Fibroblast of lung (primary cell): ENCODE results near the gene CDC42EP1. TPM values are rescaled to one million over a fixed set of nuclear protein-coding genes. Genes with fewer than 3 reads are reported as not detected.

Experiments
- DNase-seq, 2 donors: peaks; one replicate each; pipeline versions ENCODE4 v3.0.0 to v3.0.0-alpha.2; 2010; ENCODE audit warnings: low read depth in 2 of 2
- H2AFZ ChIP-seq: 2 replicates; pipeline ENCODE4 v1.5.1; 2012; ENCODE audit warnings: low read length, control low read depth, inconsistent platforms
- H3K27ac ChIP-seq: 2 replicates; pipeline ENCODE4 v1.5.1; 2011; ENCODE audit warnings: low read length, control low read depth; ENCODE audit not compliant: insufficient read depth
- H3K27me3 ChIP-seq: 2 replicates; pipeline ENCODE4 v1.5.1; 2011; ENCODE audit warnings: mild to moderate bottlenecking, low read length; ENCODE audit not compliant: control insufficient read depth, insufficient read depth
- H3K36me3 ChIP-seq: 2 replicates; pipeline ENCODE4 v1.5.1; 2011; ENCODE audit warnings: low read length; ENCODE audit not compliant: control insufficient read depth, insufficient read depth
- H3K4me1 ChIP-seq: 2 replicates; pipeline ENCODE4 v1.5.1; 2011; ENCODE audit warnings: low read length; ENCODE audit not compliant: control insufficient read depth, insufficient read depth; ENCODE audit errors: extremely low read depth
- H3K4me2 ChIP-seq: 2 replicates; pipeline ENCODE4 v1.5.1; 2011; ENCODE audit warnings: low read length, control low read depth; ENCODE audit not compliant: insufficient read depth; ENCODE audit errors: extremely low read depth
- H3K4me3 ChIP-seq, 4 experiments: fragments of 200-600 bp in 1 of 4; sonication (generic) in 1 of 4; replicated peaks in 1 of 4; 2 replicates each; pipeline ENCODE4 v1.5.1; 2011 to 2016; ENCODE audit warnings: low read length in 4 of 4, low read depth in 3 of 4, mild to moderate bottlenecking in 3 of 4, control low read depth in 2 of 4, inconsistent platforms in 1 of 4, mixed read lengths in 1 of 4; ENCODE audit not compliant: insufficient read depth in 1 of 4; ENCODE audit errors: control extremely low read depth in 1 of 4
- H3K79me2 ChIP-seq: 2 replicates; pipeline ENCODE4 v1.5.1; 2012; ENCODE audit warnings: mild to moderate bottlenecking, low read length, inconsistent platforms; ENCODE audit not compliant: control insufficient read depth, insufficient read depth
- H3K9ac ChIP-seq: 2 replicates; pipeline ENCODE4 v1.5.1; 2011; ENCODE audit warnings: mild to moderate bottlenecking, low read length, control low read depth; ENCODE audit not compliant: insufficient read depth
- H3K9me3 ChIP-seq: 2 replicates; pipeline ENCODE4 v1.5.1; 2012; ENCODE audit warnings: low read depth, low read length; ENCODE audit not compliant: control insufficient read depth, insufficient read depth
- H4K20me1 ChIP-seq: 2 replicates; pipeline ENCODE4 v1.5.1; 2011; ENCODE audit warnings: low read length; ENCODE audit not compliant: control insufficient read depth, insufficient read depth; ENCODE audit errors: extremely low read depth
- CTCF ChIP-seq, 2 donors: IDR thresholded peaks in 1 of 2; conservative IDR thresholded peaks in 1 of 2; 1 replicate in 1 of 2; 2 replicates in 1 of 2; pipeline ENCODE4 v1.5.1; 2011 to 2012; ENCODE audit warnings: low read length in 2 of 2, control low read depth in 1 of 2, inconsistent platforms in 1 of 2, low read depth in 1 of 2, mild to moderate bottlenecking in 1 of 2
- EZH2 ChIP-seq: IDR thresholded peaks from 2 replicates; pipeline ENCODE4 v1.5.1; 2012; ENCODE audit warnings: low read length, control low read depth, mild to moderate bottlenecking; ENCODE audit errors: missing control alignments
- polyA plus RNA-seq, 2 donors: library from polyadenylated mRNA; depleted of rRNA in 1 of 2; stranded (reverse) in 1 of 2; unstranded in 1 of 2; fragments of >200 nt; gene quantifications; 2 replicates each; pipeline ENCODE4 v1.2.1, GENCODE V29; 2011 to 2012; ENCODE audit warnings: missing spikeins in 1 of 2
- total RNA-seq: library from RNA; depleted of rRNA; stranded (reverse); fragments of >200 nt; gene quantifications from 2 replicates; pipeline ENCODE4 v1.2.1, GENCODE V29; 2014

The CDC42EP1 gene
- total and polyA plus RNA-seq, 2 donors (not counting 1 experiment from before 2014, with no cell fraction given), result 10.4 to 17.2 TPM

- H3K79me2 ChIP-seq, result peaks cover 32% of the 10 kb centered on the region
- H3K9ac ChIP-seq, result no peak overlapping the region
- H3K27me3 ChIP-seq, result no peaks in the 10 kb centered on the region
- no peak overlapping the region for H3K4me2 ChIP-seq
- no peaks in the 10 kb centered on the region for H4K20me1 ChIP-seq
- no peak for TF ChIP-seq CTCF (conservative IDR thresholded peaks at IDR 0.05 in 1 of 2, IDR thresholded peaks at IDR 0.05 in 1 of 2; ENCODE audit: low read depth in 1 of 2, low read length in 2 of 2)
- no peak for TF ChIP-seq EZH2
- H3K36me3 ChIP-seq, result peaks cover 26% of the 10 kb centered on the region
- H3K4me1 ChIP-seq, result peaks cover 6% of the 10 kb centered on the region
- no peak overlapping the region for H3K4me3 ChIP-seq
- DNase-seq, result no peak
- H2AFZ ChIP-seq, result no peak overlapping the region
- H3K27ac ChIP-seq, result no peak overlapping the region
- H3K9me3 ChIP-seq, result no peaks in the 10 kb centered on the region
These were observed 9.0 kb downstream of the CDC42EP1 start for GRCh38 chr22:37569009-37569920.

- Histone ChIP-seq H3K9me3 (no peaks in the 10 kb centered on the region), H3K9ac (no peak overlapping the region), H3K4me2 (no peak overlapping the region), H3K4me1 (peaks cover 5% of the 10 kb centered on the region), H3K79me2 (peaks cover 26% of the 10 kb centered on the region), H3K36me3 (peaks cover 26% of the 10 kb centered on the region), H4K20me1 (no peaks in the 10 kb centered on the region), H2AFZ (no peak overlapping the region), H3K4me3 (no peak overlapping the region), H3K27ac (no peak overlapping the region), H3K27me3 (no peaks in the 10 kb centered on the region)
- TF ChIP-seq CTCF (conservative IDR thresholded peaks at IDR 0.05 in 1 of 2, IDR thresholded peaks at IDR 0.05 in 1 of 2; ENCODE audit: low read depth in 1 of 2, low read length in 2 of 2) (no peak), EZH2 (no peak)
- no peak for DNase-seq
These were observed 9.8 kb downstream of the CDC42EP1 start for GRCh38 chr22:37569921-37570660.

- Histone ChIP-seq H3K36me3 (peaks cover 26% of the 10 kb centered on the region), H3K9me3 (no peaks in the 10 kb centered on the region), H3K27me3 (no peaks in the 10 kb centered on the region), H3K27ac (no peak overlapping the region), H3K4me1 (peaks cover 5% of the 10 kb centered on the region), H3K79me2 (peaks cover 21% of the 10 kb centered on the region), H3K4me3 (no peak overlapping the region), H3K4me2 (no peak overlapping the region), H4K20me1 (no peaks in the 10 kb centered on the region), H2AFZ (no peak overlapping the region), H3K9ac (no peak overlapping the region)
- TF ChIP-seq EZH2, result no peak
- TF ChIP-seq CTCF (conservative IDR thresholded peaks at IDR 0.05 in 1 of 2, IDR thresholded peaks at IDR 0.05 in 1 of 2; ENCODE audit: low read depth in 1 of 2, low read length in 2 of 2), result no peak
- no peak for DNase-seq
These were observed 10.3 kb downstream of the CDC42EP1 start for GRCh38 chr22:37570661-37570976.
